ENCODE measurements around the gene TAT. TPM values are rescaled to one million over a fixed set of nuclear protein-coding genes. Genes with fewer than 3 reads are reported as not detected.

The TAT gene
- total and polyA plus RNA-seq, 4 donors: 10.6 to 540 (median 433) TPM

GRCh38 chr16:71594000-71594646 lies 17.2 kb upstream of the TAT start:
- H3K36me3 ChIP-seq (ENCODE audit: control insufficient read depth in 4 of 4, insufficient read depth in 3 of 4, low read depth in 1 of 4, low read length in 3 of 4): no peaks in the 10 kb centered on the region
- DNase-seq (ENCODE audit: low spot score): no peak
- H3K4me3 ChIP-seq (ENCODE audit: low read depth in 1 of 3, low read length in 3 of 3): no peak overlapping the region
- H3K9me3 ChIP-seq (ENCODE audit: control insufficient read depth in 4 of 4, low read length in 3 of 4): no peaks in the 10 kb centered on the region
- H3K9ac ChIP-seq (ENCODE audit: low read depth in 1 of 2, low read length in 2 of 2): peak overlapping the region in 1 of 2 donors; percentile 31
- peak; percentile 68 for TF ChIP-seq HNF4G (IDR thresholded peaks at IDR 0.05)
- peak in 1 of 2 donors; percentile 27 for TF ChIP-seq EGR1 (IDR thresholded peaks at IDR 0.05; ENCODE audit: low read depth in 2 of 2)
- peak; percentile 51 for TF ChIP-seq REST (IDR thresholded peaks at IDR 0.05)
- TF ChIP-seq CTCF (IDR thresholded peaks at IDR 0.05; ENCODE audit: low read depth, low read length, missing input control): no peak
- no peak for TF ChIP-seq NR2F2 (IDR thresholded peaks at IDR 0.05)
- peak; percentile 72 to 79 for TF ChIP-seq JUND (IDR thresholded peaks at IDR 0.05)
- no peak for TF ChIP-seq FOXA1 (IDR thresholded peaks at IDR 0.05)
- TF ChIP-seq GABPA (IDR thresholded peaks at IDR 0.05 in 1 of 2, conservative IDR thresholded peaks at IDR 0.05 in 1 of 2): no peak
- TF ChIP-seq RXRA (IDR thresholded peaks at IDR 0.05): peak; percentile 84 to 93
- TF ChIP-seq RAD21 (IDR thresholded peaks at IDR 0.05): peak; percentile 25 to 64
- peak; percentile 40 for TF ChIP-seq MAX (IDR thresholded peaks at IDR 0.05)
- TF ChIP-seq HNF4A (conservative IDR thresholded peaks at IDR 0.05): peak; percentile 91 to 92
- peak; percentile 57 for TF ChIP-seq TAF1 (conservative IDR thresholded peaks at IDR 0.05)
- TF ChIP-seq ATF3 (IDR thresholded peaks at IDR 0.05): peak; percentile 93
- TF ChIP-seq ZBTB33 (IDR thresholded peaks at IDR 0.05): peak; percentile 91
- peak; percentile 52 for TF ChIP-seq YY1 (IDR thresholded peaks at IDR 0.05)
- TF ChIP-seq FOXA2 (IDR thresholded peaks at IDR 0.05): peak; percentile 6
- TF ChIP-seq SP1 (IDR thresholded peaks at IDR 0.05): peak; percentile 90
- H3K4me1 ChIP-seq (ENCODE audit: control insufficient read depth in 4 of 4, insufficient read depth in 4 of 4, low read length in 3 of 4): peaks cover 12 to 51% (median 39%) of the 10 kb centered on the region in 4 donors
- H3K27ac ChIP-seq (ENCODE audit: low read depth in 1 of 2, low read length in 2 of 2): peak overlapping the region; percentile 88
- H3K27me3 ChIP-seq (ENCODE audit: control insufficient read depth in 4 of 4, insufficient read depth in 4 of 4, low read length in 3 of 4): no peaks in the 10 kb centered on the region
- 33% methylated on average over 5 of the region's 5 CpGs for WGBS

Data from liver (tissue), 9 donors.